HG03135 (cell line): ENCODE measurements around the gene CIT.
"Not testable (repeated sequence)": the region's sequence is repeated elsewhere in the genome, so short reads cannot be mapped to it uniquely, and the experiment has no call there.

Experiments
- ATAC-seq: cut with Tn5 transposase; IDR thresholded peaks from one replicate; pipeline ENCODE4 v1.9.1; 2021; ENCODE audit warnings: mild to moderate bottlenecking, moderate library complexity; ENCODE audit not compliant: unreplicated experiment

CIT gene

GRCh38 chr12:119744900-119745606, 132.1 kb downstream of the CIT start:
- no peak for ATAC-seq

DNA sequence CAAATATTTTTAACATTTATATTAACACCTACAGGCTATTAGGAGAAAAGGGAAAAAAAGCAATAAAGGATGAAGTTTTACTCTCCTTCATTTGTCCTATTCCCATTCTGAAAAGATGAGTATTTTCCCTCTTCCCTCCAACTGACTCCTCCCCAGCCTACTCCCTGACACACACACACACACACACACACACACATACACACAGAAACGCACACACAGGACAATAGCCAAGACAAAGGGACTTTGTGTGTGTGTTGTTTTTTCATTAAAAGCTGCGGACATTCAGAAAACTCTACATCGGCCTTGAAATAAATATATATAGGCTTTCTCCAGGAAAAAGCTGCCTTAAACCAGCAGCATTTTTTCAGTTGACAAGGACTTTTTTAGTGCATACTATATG, 134.4 kb downstream of the CIT start:
- no peak for ATAC-seq

DNA sequence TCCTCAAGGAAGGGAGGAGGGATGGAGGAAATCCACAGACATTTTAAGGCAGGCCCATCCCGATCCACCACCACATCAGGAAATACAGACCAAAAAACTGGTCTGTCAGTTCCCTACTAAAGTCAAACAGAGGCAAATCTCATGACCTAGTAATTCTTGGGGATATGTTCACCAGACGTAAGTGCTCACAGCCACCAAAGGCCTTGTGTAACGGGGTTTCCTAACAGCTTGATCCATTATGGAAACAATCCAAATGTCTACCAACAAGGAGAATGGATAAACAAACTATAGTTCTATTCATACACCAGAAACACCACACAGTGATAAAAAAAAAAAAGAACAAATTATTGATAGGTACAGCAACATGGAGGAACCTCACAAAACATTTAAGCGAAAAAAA, 136.3 kb downstream of the CIT start:
- no peak for ATAC-seq

DNA sequence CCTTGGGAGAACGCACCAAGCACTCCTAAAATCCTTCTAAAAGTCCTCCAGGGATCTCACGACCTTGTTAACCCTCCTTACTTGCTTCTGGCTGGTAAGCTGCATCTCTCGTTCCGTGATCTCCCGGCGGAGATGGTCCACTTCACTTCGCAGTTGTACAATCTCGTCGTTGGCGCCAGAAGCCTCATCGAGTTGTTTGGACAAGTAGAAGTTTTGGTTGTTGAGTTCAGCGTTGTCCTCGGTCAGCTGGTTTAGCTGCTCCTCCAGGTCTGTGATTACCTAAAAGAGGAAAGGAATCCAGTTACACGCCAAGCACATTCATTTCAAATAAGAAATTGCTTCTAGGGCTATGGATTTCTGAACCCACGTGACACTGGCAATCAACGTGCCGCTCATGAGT, 142.0 kb downstream of the CIT start:
- no peak for ATAC-seq

GRCh38 chr12:119730381-119730780, 146.7 kb downstream of the CIT start:
- no peak for ATAC-seq

- no peak for ATAC-seq
Observed at GRCh38 chr12:119729871-119730270, 147.2 kb downstream of the CIT start.

GRCh38 chr12:119728444-119728745, 148.7 kb downstream of the CIT start:
- ATAC-seq = no peak

- no peak for ATAC-seq
Observed at GRCh38 chr12:119727600-119728443, 149.3 kb downstream of the CIT start.

GRCh38 chr12:119725523-119725922, 151.6 kb downstream of the CIT start:
- ATAC-seq = no peak

- no peak for ATAC-seq
Observed at GRCh38 chr12:119721306-119721705, 155.8 kb downstream of the CIT start.

DNA sequence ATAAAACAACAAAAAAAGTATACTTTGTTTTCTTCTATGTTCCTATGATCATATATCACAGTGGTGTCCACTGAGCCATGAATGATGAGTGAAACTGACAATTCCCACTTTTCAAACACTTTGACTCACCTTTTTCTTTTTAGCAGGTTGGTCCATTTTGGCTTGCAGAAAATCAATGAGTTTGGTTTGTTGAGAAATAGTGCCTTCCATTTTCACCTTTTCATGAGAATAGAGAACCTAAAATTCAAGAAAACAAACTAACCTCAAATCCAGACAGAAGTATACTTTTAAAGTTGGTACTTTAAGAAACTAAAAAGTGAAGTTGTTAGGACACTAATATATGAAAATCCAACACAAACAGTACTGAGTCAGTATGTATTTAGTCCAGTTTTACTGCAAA, 156.8 kb downstream of the CIT start:
- ATAC-seq = no peak

DNA sequence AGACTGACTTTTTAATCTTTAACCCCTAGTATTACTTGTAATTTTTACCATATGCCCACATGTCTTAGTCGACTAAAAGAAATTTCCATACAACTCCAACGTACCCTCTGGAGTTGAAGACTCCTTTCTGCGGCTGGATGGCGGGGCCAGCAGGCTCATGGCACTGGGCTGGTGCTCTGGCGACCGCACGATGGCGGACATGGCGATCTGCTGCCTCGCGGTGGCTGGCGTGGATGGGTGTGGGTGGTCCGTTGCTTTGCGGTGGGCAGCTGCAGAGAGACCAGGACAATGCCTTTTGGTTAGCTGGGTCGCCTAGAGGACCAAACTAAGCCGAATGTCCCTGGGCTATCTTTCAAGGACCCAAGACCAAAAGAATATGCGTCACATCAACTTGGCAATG, 159.0 kb downstream of the CIT start:
- ATAC-seq = no peak

DNA sequence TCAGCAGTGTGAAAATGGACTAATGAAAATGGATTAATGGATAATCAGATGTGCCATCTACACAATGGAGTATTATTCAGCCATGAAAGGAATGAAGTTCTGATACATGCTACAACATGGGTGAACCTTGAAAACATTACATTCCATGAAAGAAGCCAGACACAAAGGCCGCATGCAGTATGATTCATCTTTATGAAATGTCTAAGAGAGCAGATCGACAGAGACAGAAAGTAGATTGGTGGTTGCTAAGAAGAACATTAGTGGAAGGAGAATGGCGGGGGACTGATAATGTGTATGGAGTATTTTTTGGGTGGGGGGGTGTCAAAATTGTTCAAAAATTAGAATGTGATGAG, 161.9 kb downstream of the CIT start:
- no peak for ATAC-seq

GRCh38 chr12:119714614-119715267, 162.4 kb downstream of the CIT start:
- no peak for ATAC-seq

DNA sequence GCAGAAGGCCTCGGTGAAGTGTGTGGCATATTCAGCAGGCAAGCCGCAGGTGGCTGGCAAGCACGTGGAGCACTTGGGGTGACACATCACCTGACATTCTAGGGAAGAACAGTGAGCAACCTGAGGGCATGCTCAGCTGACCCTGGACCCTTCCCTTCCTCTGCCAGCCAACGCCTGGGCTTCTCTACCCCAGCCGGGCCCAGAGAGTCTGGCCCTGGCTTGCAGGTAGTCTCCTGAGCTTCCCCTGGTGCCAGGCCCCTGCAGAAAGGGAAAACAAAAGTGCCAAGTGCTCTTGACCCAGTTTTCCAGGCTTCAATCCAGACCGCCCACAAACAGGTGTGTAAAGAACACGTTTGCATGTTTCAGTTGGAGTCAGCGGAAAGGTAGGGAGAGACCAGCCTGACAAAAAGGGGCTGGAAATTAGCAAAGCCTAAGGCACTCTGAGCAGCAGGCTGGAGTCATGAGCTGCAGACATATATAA, 163.5 kb downstream of the CIT start:
- no peak for ATAC-seq

GRCh38 chr12:119712721-119713120, 164.4 kb downstream of the CIT start:
- no peak for ATAC-seq

DNA sequence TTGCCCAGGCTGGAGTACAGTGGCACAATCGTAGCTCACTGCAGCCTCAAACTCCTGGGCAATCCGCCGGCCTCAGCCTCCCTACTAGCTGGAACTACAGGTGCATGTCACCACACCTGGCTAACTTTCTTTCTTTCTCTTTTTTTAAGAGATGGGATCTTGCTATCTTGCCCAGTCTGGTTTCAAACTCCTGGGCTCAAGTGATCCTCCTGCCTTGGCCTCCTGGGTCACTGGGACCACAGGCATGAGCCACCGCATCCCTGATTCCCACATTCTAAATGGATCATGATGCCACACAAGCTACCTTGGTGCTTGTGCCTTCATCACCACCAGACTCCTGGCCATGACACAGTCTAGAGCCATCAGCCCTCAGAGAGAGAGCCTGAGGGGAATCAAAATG, 165.4 kb downstream of the CIT start:
- ATAC-seq = no peak

DNA sequence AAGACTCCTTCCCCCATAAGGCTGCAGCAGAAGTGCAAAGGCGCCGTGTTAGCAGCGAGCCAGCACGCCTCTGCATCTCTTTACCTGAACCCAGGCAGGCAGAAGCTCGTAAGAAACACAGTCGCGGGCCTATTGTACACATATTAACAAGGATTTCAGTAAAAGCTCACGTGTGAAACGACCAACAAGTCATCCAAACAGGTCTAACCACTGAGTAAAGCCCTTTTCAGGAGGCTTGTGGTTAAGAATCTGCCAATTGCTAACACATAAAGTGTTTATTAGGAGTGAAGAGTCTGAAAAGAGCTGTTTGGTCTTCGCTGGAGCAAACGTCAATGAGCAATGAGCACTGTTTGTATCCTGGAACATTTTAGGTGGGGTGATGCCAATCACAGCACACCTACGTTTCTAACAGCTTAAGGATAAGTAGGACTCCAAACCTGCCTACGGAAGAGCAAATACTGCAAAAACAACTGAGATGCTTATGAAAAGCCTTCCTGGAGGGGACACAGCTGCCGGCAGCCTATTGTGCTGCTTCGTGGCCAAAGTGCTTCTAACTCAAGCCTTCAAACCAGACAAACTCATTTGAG, 166.1 kb downstream of the CIT start:
- ATAC-seq = no peak

DNA sequence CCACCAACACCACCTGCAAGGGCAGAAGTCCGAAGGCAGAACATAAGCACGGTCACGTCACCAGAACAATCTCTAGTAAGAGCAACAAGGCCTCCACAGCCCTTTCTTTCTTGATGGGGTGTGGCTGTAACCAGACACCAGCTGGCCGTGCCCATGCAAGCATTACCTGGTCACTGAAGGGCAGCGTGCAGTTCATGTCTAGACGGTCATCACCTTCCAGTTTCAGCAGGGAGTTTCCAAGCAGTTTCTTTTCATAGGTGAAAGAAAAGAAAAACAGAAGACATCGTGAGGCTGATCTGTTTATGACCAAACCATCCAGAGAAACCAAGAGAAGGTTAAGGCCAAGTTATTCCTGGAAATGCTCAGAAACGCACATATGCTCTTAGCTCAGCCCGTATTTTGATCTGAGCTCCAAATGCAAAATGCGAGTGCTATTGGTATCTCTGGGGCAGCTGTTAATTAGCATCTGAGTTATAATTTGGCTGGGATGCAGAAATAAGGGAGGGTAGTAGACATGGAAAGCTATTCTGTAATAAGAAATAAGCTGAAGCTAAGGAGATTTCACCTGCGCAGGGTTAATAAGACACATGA, 166.7 kb downstream of the CIT start:
- ATAC-seq = no peak

- not testable (repeated sequence) for ATAC-seq
Observed at GRCh38 chr12:119706427-119706826, 170.7 kb downstream of the CIT start.

DNA sequence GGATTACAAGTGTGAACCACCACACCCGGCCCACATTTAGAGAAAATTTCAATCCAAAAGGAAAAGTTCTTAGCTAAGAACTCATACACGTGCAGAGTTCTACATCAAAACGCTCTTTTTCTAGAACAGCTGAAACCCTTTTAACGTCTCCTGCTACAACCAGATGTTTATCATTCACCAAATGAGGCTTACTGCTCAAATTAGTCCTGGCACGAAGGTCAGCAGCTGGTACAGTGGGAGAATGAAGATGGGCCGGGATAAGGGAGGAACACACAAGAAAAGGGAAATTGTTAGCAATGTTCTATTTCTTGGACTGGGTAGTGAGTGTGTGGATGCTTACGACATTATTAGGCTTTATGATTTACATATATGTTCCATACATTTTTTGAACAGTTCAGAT, 171.9 kb downstream of the CIT start:
- ATAC-seq = no peak
